C4-2B (cell line): ENCODE results near the gene SPATA24.

Experiments
- H3K27ac ChIP-seq: fragments of 450-650 bp; 2 replicates; pipeline ENCODE4 v1.5.1; 2017
- ZFX ChIP-seq: fragments of 450-650 bp; IDR thresholded peaks from 2 replicates; pipeline ENCODE4 v1.6.1; 2017
- TF ChIP-seq, protein P1 (sequence below): fragments of 450-650 bp; conservative IDR thresholded peaks from 2 replicates; pipeline ENCODE4 v1.5.1; 2017; ENCODE audit warnings: mild to moderate bottlenecking

SPATA24 gene

DNA sequence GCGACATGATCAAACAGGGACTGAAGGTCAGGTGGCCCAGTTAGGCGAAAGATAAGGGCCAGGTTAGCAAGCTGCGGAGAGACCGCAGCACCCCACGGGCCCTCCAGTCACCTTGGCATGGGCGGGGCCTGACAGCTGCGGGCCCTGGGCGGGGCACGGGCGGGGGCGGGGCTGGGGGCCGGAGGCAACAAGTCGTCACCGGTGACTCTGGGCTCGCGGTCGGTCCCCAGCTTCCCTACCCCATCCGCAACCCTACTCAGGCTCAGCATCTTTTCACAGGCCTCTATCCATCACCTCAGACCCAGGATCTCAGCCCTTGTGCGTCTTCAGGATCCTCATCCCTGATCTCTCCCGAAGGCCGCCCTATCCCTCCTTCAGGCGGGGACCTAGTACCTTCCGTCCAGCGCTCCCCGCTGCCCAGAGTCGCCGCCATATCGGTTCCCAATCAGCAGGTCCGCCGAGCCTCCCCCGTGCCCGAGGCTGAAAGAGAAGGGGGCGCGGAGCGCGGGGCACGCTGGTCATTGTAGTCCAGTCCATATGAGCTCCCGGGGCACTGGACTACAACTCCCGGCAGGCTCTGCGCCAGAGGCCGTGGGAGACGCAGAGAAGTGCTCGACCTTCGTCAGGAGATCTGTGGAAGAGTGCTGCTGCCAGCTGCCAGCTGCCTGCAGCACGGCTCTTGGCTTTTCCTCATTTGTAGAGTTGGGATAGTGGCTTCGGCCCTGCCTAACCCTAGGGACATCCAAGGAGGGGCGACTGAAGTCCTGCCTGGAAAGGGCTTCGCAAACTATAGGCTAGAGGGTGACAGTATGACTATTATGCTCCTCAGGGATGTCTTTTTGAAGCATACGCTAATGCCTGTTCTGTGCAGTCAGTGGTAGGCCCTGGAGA lies 35.4 kb upstream of the SPATA24 start, which contains the start of gene DNAJC18:
Gene DNAJC18 (minus strand): TSS at position 513 of the 891 bp plus-strand sequence. CDS start 80 bp downstream, at position 433.
- TF ChIP-seq, protein P1, sequence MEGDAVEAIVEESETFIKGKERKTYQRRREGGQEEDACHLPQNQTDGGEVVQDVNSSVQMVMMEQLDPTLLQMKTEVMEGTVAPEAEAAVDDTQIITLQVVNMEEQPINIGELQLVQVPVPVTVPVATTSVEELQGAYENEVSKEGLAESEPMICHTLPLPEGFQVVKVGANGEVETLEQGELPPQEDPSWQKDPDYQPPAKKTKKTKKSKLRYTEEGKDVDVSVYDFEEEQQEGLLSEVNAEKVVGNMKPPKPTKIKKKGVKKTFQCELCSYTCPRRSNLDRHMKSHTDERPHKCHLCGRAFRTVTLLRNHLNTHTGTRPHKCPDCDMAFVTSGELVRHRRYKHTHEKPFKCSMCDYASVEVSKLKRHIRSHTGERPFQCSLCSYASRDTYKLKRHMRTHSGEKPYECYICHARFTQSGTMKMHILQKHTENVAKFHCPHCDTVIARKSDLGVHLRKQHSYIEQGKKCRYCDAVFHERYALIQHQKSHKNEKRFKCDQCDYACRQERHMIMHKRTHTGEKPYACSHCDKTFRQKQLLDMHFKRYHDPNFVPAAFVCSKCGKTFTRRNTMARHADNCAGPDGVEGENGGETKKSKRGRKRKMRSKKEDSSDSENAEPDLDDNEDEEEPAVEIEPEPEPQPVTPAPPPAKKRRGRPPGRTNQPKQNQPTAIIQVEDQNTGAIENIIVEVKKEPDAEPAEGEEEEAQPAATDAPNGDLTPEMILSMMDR = no peak
- TF ChIP-seq ZFX = no peak

DNA sequence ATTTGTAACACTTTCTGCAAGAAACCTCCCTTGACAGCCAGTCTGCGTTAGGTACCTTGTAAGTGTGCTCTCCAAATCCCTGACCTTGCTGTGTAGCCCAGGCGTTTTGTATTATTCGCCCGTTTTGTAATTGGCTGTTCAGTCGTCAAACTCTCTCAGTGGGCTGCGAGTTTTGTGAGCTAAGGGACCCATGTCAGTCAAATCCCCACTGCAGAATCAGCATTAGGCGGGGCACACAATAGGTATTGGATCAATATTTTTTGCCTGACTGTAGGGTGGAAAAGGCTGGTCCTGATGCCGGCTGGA lies 34.8 kb upstream of the SPATA24 start:
- H3K27ac ChIP-seq = peak overlapping the region; percentile 70; the same call in 1 of the 2 replicates
- TF ChIP-seq ZFX = no peak
- TF ChIP-seq, protein P1 = no peak

More for the DNA sequence above, 35.4 kb upstream of the SPATA24 start, which contains the start of gene DNAJC18:
- H3K27ac ChIP-seq = peak within 1 kb of the TSS; percentile 70

DNA sequence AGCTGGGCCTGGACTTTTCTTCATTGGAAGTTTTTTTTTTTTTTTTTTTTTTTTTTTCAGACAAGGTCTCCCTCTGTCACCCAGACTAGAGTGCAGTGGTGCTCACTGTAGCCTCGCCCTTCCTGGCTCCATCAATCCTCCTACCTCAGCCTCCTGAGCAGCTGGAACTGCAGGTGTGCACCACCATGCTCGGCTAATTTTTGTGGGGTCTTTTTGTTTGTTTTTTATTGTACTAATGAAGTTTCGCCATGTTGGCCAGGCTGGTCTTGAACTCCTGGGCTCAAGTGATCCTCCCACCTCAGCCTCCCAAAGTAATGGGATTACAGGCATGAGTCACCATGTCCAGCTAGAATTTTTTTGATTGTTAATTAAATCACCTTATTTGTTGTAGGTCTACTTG lies 31.8 kb upstream of the SPATA24 start:
- TF ChIP-seq ZFX = no peak
- TF ChIP-seq, protein P1 = no peak
- H3K27ac ChIP-seq = no peak overlapping the region

DNA sequence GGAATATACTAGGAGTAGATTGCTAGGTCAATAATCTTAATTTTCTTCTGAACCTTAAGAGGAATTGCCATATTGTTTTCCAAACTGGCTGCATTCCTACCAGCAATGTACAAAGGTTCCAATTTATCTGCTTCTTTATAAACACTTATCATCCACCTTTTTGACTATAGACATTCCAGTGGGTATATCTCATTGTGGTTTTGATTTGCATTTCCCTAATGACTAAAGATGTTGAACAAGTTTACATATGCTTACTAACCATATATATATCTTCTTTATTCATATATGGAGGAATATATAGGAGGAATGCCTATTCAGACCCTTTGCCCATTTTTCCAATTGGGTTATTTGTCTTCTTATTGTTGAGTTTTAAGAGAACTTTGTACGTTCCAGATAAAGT lies 27.8 kb upstream of the SPATA24 start:
- TF ChIP-seq ZFX = no peak
- TF ChIP-seq, protein P1 = no peak
- H3K27ac ChIP-seq = no peak overlapping the region

DNA sequence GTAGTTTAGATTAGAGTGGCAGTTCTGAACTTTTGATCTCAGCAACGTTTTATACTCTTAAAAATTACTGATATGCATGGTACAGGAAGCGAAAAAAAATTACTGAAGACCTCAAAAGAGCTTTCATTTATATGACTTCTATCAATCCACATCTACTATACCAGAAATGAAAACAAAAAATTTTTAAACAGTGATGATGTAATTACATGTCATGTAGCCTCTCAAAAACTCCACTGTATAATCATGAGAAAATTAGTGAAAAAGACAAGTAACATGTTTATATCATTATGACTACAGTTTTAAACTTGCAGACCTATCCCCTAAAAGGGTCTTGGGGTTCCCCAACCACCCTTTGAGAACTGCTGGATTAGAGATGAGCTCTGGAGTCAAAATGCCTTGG lies 26.1 kb upstream of the SPATA24 start:
- TF ChIP-seq, protein P1 = no peak
- no peak for TF ChIP-seq ZFX
- no peak overlapping the region for H3K27ac ChIP-seq

DNA sequence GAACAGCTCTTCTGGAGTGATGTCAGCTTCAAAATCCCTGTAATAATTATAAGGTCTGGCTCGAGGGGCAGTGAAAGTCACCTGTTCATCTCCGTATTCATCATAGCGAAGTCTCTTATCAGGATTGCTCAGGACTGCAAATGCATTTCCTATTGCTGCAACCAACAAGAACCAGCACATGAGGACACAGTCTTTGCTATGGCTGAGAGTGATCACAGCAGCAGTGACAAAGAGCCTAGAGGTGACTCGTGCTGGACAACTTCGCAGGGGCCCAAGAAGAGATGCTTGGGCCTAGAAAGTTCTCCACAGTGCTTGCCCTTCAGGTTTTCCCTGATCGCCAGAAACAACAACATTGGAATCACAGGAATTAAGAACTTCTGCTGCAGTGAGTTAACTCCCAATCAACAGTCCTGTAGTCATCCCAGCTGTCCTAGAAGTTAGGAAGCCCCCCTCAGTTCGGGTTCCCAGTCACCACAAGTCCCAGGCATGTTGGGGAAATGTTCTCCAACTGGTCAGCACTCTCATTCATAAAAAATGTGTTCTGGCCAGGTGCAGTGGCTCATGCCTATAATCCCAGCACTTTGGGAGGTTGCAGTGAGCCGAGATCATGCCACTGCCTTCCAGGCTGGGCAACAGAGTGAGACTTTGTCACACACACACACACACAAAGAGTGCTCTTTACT lies 22.5 kb upstream of the SPATA24 start:
- TF ChIP-seq, protein P1 = no peak
- no peak for TF ChIP-seq ZFX
- no peak overlapping the region for H3K27ac ChIP-seq

DNA sequence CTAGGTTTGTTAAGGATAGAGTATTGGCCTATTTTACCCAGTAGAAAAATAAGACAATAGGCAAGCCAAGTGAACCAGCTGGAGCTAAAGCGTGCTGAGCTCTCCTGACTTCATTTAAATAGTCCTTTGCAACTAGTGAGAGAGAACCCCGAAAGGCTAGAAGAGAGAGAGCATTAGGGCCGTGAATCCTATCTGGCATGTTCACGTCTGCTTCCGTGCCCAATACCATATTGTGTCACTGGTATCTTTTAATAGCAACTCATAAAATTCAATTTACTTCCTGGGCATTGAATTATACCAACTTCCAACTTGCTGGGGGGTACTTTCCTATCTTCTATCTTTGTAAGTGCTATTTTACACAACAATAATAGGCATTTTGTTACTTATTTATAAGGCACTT lies 21.6 kb upstream of the SPATA24 start:
- no peak overlapping the region for H3K27ac ChIP-seq
- no peak for TF ChIP-seq ZFX
- TF ChIP-seq, protein P1 = no peak
